ENCODE measurements around the gene RCC1.

DNA sequence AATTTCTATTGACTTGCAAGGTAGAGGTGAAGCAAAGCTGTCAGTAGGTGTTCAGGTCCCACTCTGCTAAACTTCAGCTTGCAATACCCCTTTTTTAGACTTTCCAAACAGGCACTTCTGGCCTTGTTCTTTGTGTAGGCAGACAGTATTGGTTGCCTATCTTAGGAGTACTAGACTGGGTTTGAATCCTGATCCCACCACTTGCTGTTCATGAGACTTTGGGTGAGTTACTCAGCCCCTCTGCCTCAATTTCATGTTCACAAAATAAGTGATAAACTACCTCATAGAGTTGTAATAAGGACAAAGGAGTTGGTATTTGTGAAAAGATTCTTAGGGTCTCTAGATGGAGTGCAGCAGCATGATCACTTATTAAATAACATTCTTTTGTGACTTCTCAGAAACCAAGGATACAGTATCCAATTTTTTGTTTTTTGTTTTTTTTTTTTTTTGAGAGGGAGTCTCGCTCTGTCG, 5.2 kb downstream of the RCC1 start:
- TF ChIP-seq, protein P1, sequence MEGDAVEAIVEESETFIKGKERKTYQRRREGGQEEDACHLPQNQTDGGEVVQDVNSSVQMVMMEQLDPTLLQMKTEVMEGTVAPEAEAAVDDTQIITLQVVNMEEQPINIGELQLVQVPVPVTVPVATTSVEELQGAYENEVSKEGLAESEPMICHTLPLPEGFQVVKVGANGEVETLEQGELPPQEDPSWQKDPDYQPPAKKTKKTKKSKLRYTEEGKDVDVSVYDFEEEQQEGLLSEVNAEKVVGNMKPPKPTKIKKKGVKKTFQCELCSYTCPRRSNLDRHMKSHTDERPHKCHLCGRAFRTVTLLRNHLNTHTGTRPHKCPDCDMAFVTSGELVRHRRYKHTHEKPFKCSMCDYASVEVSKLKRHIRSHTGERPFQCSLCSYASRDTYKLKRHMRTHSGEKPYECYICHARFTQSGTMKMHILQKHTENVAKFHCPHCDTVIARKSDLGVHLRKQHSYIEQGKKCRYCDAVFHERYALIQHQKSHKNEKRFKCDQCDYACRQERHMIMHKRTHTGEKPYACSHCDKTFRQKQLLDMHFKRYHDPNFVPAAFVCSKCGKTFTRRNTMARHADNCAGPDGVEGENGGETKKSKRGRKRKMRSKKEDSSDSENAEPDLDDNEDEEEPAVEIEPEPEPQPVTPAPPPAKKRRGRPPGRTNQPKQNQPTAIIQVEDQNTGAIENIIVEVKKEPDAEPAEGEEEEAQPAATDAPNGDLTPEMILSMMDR (IDR thresholded peaks at IDR 0.05): no peak
- TF ChIP-seq EP300 (IDR thresholded peaks at IDR 0.05): no peak
- TF ChIP-seq POLR2A (IDR thresholded peaks at IDR 0.05): no peak
